ENCODE data around the gene PDX1.

PDX1 gene

GRCh38 chr13:27919934-27920676, at the start of gene PDX1:
Gene PDX1, plus strand, starts transcription at chr13:27920000. Its CDS starts 139 bp downstream, at chr13:27920139.
- DNase-seq (ENCODE audit: low read depth), result no peak

GRCh38 chr13:27878274-27878673, 41.5 kb upstream of the PDX1 start:
- DNase-seq (ENCODE audit: low read depth), result no peak

GRCh38 chr13:27889471-27889870, 30.3 kb upstream of the PDX1 start:
- no peak for DNase-seq (ENCODE audit: low read depth)

GRCh38 chr13:27896726-27897125, 23.1 kb upstream of the PDX1 start:
- no peak for DNase-seq (ENCODE audit: low read depth)

- no peak for DNase-seq (ENCODE audit: low read depth)
These were observed 15.1 kb upstream of the PDX1 start for GRCh38 chr13:27904719-27905118.

- DNase-seq (ENCODE audit: low read depth), result no peak
These were observed 14.2 kb upstream of the PDX1 start for GRCh38 chr13:27905650-27906049.

- DNase-seq (ENCODE audit: low read depth), result no peak
These were observed 12.5 kb upstream of the PDX1 start for GRCh38 chr13:27907121-27907787.

GRCh38 chr13:27909378-27909777, 10.4 kb upstream of the PDX1 start:
- no peak for DNase-seq (ENCODE audit: low read depth)

GRCh38 chr13:27911521-27911920, 8.3 kb upstream of the PDX1 start:
- DNase-seq (ENCODE audit: low read depth), result no peak

- DNase-seq (ENCODE audit: low read depth), result no peak
These were observed 6.6 kb upstream of the PDX1 start for GRCh38 chr13:27913160-27913559.

- no peak for DNase-seq (ENCODE audit: low read depth)
These were observed 4.2 kb upstream of the PDX1 start for GRCh38 chr13:27915301-27916207.

GRCh38 chr13:27917121-27917947, 2.5 kb upstream of the PDX1 start:
- DNase-seq (ENCODE audit: low read depth), result no peak

- DNase-seq (ENCODE audit: low read depth), result no peak
These were observed 1.5 kb upstream of the PDX1 start for GRCh38 chr13:27918041-27918917.

- no peak for DNase-seq (ENCODE audit: low read depth)
These were observed 712 bp upstream of the PDX1 start for GRCh38 chr13:27918918-27919658.

GRCh38 chr13:27919659-27919933, 204 bp upstream of the PDX1 start:
- DNase-seq (ENCODE audit: low read depth), result no peak

- DNase-seq (ENCODE audit: low read depth), result no peak
These were observed 1.0 kb downstream of the PDX1 start for GRCh38 chr13:27920677-27921420.

GRCh38 chr13:27921421-27921960, 1.7 kb downstream of the PDX1 start:
- DNase-seq (ENCODE audit: low read depth), result no peak

- no peak for DNase-seq (ENCODE audit: low read depth)
These were observed 2.4 kb downstream of the PDX1 start for GRCh38 chr13:27921961-27922882.
